H1 (cell line): ENCODE measurements around the gene CSNK1D. TPM values are rescaled to one million over a fixed set of nuclear protein-coding genes. Genes with fewer than 3 reads are reported as not detected.
A peak's percentile ranks its signal among the peaks of the same experiment; 100 is the strongest.

ENCODE experiments used
- CTCF ChIA-PET: fragments of 300-600 bp; sonication (Branson Sonifier 250); formaldehyde crosslinking; loops from one replicate; lab custom pipeline; 2021; ENCODE audit not compliant: partially characterized antibody; lab: Charles Lee
- POLR2A ChIA-PET: fragments of 300-600 bp; sonication (Branson Sonifier 250); formaldehyde crosslinking; loops from one replicate; lab custom pipeline; 2021; ENCODE audit warnings: inconsistent platforms; ENCODE audit not compliant: partially characterized antibody; lab: Charles Lee
- DNase-seq, 2 experiments: peaks; one replicate each; pipeline versions ENCODE4 v3.0.0 to v3.0.0-alpha.2; 2010 to 2022; ENCODE audit warnings: low spot score in 2 of 2, low read depth in 1 of 2, mixed read lengths in 1 of 2
- FAIRE-seq: peaks from 2 replicates; lab custom pipeline; 2011; peaks lifted over from hg19 to GRCh38; lab: Jason Lieb, UNC
- H2AFZ ChIP-seq: 2 replicates; pipeline ENCODE4 v1.8.1; 2012; ENCODE audit warnings: low read length, inconsistent platforms
- H2AK5ac ChIP-seq: 2 replicates; pipeline ENCODE4 v1.6.1; 2013; ENCODE audit warnings: low read depth, low read length
- H2BK120ac ChIP-seq: replicated peaks from 2 replicates; pipeline ENCODE3; 2013; ENCODE audit warnings: low read depth, low read length, inconsistent platforms
- H2BK12ac ChIP-seq: 2 replicates; pipeline ENCODE4 v1.6.1; 2013; ENCODE audit warnings: low read depth, low read length
- H2BK15ac ChIP-seq: 2 replicates; pipeline ENCODE4 v1.6.1; 2013; ENCODE audit warnings: low read length
- H2BK20ac ChIP-seq: 2 replicates; pipeline ENCODE4 v1.6.1; 2013; ENCODE audit warnings: low read length
- H2BK5ac ChIP-seq: 2 replicates; pipeline ENCODE4 v1.6.1; 2013; ENCODE audit warnings: low read depth, low read length
- H3K14ac ChIP-seq: 2 replicates; pipeline ENCODE4 v1.6.1; 2013; ENCODE audit warnings: inconsistent platforms; ENCODE audit not compliant: insufficient read length
- H3K18ac ChIP-seq: 2 replicates; pipeline ENCODE4 v1.6.1; 2013; ENCODE audit warnings: low read length; ENCODE audit errors: extremely low read depth
- H3K23ac ChIP-seq: 2 replicates; pipeline ENCODE4 v1.6.1; 2013; ENCODE audit warnings: inconsistent platforms; ENCODE audit not compliant: insufficient read length
- H3K23me2 ChIP-seq: 2 replicates; pipeline ENCODE4 v1.6.1; 2013; ENCODE audit warnings: low read depth, low read length
- H3K27ac ChIP-seq: 2 replicates; pipeline ENCODE4 v1.6.1; 2011; ENCODE audit warnings: low read depth, low read length, inconsistent platforms
- H3K27me3 ChIP-seq, 4 experiments: replicated peaks in 1 of 4; 1 replicate in 1 of 4; 2 replicates in 3 of 4; pipeline versions ENCODE4 v1.6.1 to v1.8.1; 2011 to 2013; ENCODE audit warnings: low read length in 3 of 4, mild to moderate bottlenecking in 3 of 4, inconsistent platforms in 2 of 4, mixed read lengths in 2 of 4, moderate library complexity in 1 of 4; ENCODE audit not compliant: control insufficient read depth in 3 of 4, insufficient read depth in 3 of 4; ENCODE audit errors: extremely low read depth in 1 of 4
- H3K36me3 ChIP-seq, 4 experiments: 2 replicates each; pipeline versions ENCODE4 v1.6.1 to v1.8.1; 2011 to 2013; ENCODE audit warnings: mild to moderate bottlenecking in 4 of 4, low read length in 3 of 4, moderate library complexity in 2 of 4, control low read depth in 1 of 4, inconsistent platforms in 1 of 4; ENCODE audit not compliant: insufficient read depth in 4 of 4, control insufficient read depth in 2 of 4
- H3K4ac ChIP-seq: replicated peaks from 2 replicates; pipeline ENCODE3; 2013; ENCODE audit warnings: low read length, low read depth, mixed read lengths, inconsistent platforms; ENCODE audit not compliant: insufficient read length
- H3K4me1 ChIP-seq, 4 experiments: replicated peaks in 1 of 4; 1 replicate in 1 of 4; 2 replicates in 3 of 4; pipeline versions ENCODE4 v1.6.1 to v1.8.1; 2011 to 2013; ENCODE audit warnings: low read length in 3 of 4, inconsistent platforms in 2 of 4, mixed read lengths in 1 of 4; ENCODE audit not compliant: insufficient read depth in 4 of 4, control insufficient read depth in 3 of 4
- H3K4me2 ChIP-seq, 2 experiments: 2 replicates each; pipeline versions ENCODE4 v1.6.1 to v1.8.1; 2011 to 2013; ENCODE audit warnings: low read depth in 2 of 2, low read length in 2 of 2, control low read depth in 1 of 2, inconsistent platforms in 1 of 2, mild to moderate bottlenecking in 1 of 2; ENCODE audit not compliant: insufficient read depth in 1 of 2
- H3K4me3 ChIP-seq, 4 experiments: fragments of 200-600, 300-600 bp in 1 of 4; sonication (generic), shearing (Covaris generic), sonication (Bioruptor Twin) in 1 of 4; 2 replicates each; pipeline versions ENCODE4 v1.5.1 to v1.8.1; 2011 to 2016; ENCODE audit warnings: low read length in 4 of 4, low read depth in 3 of 4, control low read depth in 2 of 4, inconsistent platforms in 2 of 4, mild to moderate bottlenecking in 2 of 4, mixed read lengths in 1 of 4, moderate library complexity in 1 of 4; ENCODE audit not compliant: insufficient read depth in 2 of 4; ENCODE audit errors: extremely low read depth in 1 of 4
- H3K56ac ChIP-seq: replicated peaks from 2 replicates; pipeline ENCODE3; 2013; ENCODE audit warnings: low read depth, mild to moderate bottlenecking, mixed read lengths, low read length, inconsistent platforms; ENCODE audit not compliant: insufficient read length
- H3K79me1 ChIP-seq: 2 replicates; pipeline ENCODE4 v1.6.1; 2013; ENCODE audit warnings: low read depth, low read length, control low read depth
- H3K79me2 ChIP-seq, 2 experiments: 2 replicates each; pipeline versions ENCODE4 v1.6.1 to v1.8.1; 2012 to 2013; ENCODE audit warnings: low read length in 2 of 2, mild to moderate bottlenecking in 2 of 2, inconsistent platforms in 1 of 2; ENCODE audit not compliant: insufficient read depth in 2 of 2, control insufficient read depth in 1 of 2
- H3K9ac ChIP-seq, 4 experiments: replicated peaks in 1 of 4; 1 replicate in 1 of 4; 2 replicates in 3 of 4; pipeline versions ENCODE4 v1.6.1 to v1.8.1; 2011 to 2013; ENCODE audit warnings: low read depth in 3 of 4, low read length in 3 of 4, control low read depth in 2 of 4, mild to moderate bottlenecking in 2 of 4, moderate library complexity in 2 of 4, inconsistent platforms in 1 of 4; ENCODE audit errors: extremely low read depth in 1 of 4
- H3K9me3 ChIP-seq, 2 experiments: 2 replicates each; pipeline versions ENCODE4 v1.6.1 to v1.8.1; 2012 to 2013; ENCODE audit warnings: mild to moderate bottlenecking in 2 of 2, moderate library complexity in 2 of 2, control low read depth in 1 of 2, inconsistent platforms in 1 of 2, low read depth in 1 of 2, low read length in 1 of 2, mixed read lengths in 1 of 2; ENCODE audit not compliant: insufficient read depth in 2 of 2
- H4K20me1 ChIP-seq, 2 experiments: replicated peaks in 1 of 2; 2 replicates each; pipeline versions ENCODE3 to v1.8.1; 2011 to 2013; ENCODE audit warnings: inconsistent platforms in 2 of 2, low read length in 2 of 2, mild to moderate bottlenecking in 1 of 2; ENCODE audit not compliant: insufficient read depth in 2 of 2, control insufficient read depth in 1 of 2
- H4K5ac ChIP-seq: 2 replicates; pipeline ENCODE4 v1.6.1; 2013; ENCODE audit warnings: low read length, low read depth, mixed read lengths, inconsistent platforms; ENCODE audit not compliant: insufficient read length
- H4K8ac ChIP-seq: 2 replicates; pipeline ENCODE4 v1.8.0; 2013; ENCODE audit warnings: mild to moderate bottlenecking, moderate library complexity, low read length, inconsistent platforms; ENCODE audit not compliant: insufficient read depth; ENCODE audit errors: extremely low read depth
- H4K91ac ChIP-seq: replicated peaks from 2 replicates; pipeline ENCODE3; 2013; ENCODE audit warnings: low read length, mixed read lengths, inconsistent platforms; ENCODE audit not compliant: insufficient read length
- CBX5 ChIP-seq: fragments of 300-800, 300-1000 bp; sonication (generic); IDR thresholded peaks from 2 replicates; pipeline ENCODE4 v1.7.1; 2016; ENCODE audit warnings: antibody characterized with exemption, low read length, low read depth
- CREB1 ChIP-seq: IDR thresholded peaks from 2 replicates; pipeline ENCODE4 v1.6.1; 2012; ENCODE audit warnings: inconsistent platforms
- CTCF ChIP-seq, 3 experiments: IDR thresholded peaks; 1 replicate in 2 of 3; 2 replicates in 1 of 3; pipeline versions ENCODE4 v1.5.1 to v1.6.1; 2011; ENCODE audit warnings: low read length in 3 of 3, mild to moderate bottlenecking in 3 of 3, inconsistent platforms in 2 of 3, low read depth in 1 of 3, moderate library complexity in 1 of 3; ENCODE audit not compliant: insufficient read depth in 1 of 3; ENCODE audit errors: control extremely low read depth in 1 of 3
- GABPA ChIP-seq: IDR thresholded peaks from 2 replicates; pipeline ENCODE4 v1.6.1; 2011; ENCODE audit warnings: mild to moderate bottlenecking, low read length, moderate library complexity, borderline replicate concordance; ENCODE audit not compliant: insufficient read depth
- MAFK ChIP-seq: IDR thresholded peaks from 2 replicates; pipeline ENCODE4 v1.6.1; 2012; ENCODE audit warnings: low read depth, mild to moderate bottlenecking, improper control_type of control experiment, low read length
- RAD21 ChIP-seq, 2 experiments: IDR thresholded peaks in 1 of 2; conservative IDR thresholded peaks in 1 of 2; 2 replicates each; pipeline ENCODE4 v1.6.1; 2011; ENCODE audit warnings: low read depth in 2 of 2, low read length in 2 of 2, improper control_type of control experiment in 1 of 2, inconsistent platforms in 1 of 2, mild to moderate bottlenecking in 1 of 2, moderate library complexity in 1 of 2
- WGBS, 2 experiments: shearing (Covaris generic) in 1 of 2; methylation state at CpG; one replicate each; pipeline versions ENCODE4 v1.1.6 to v1.1.7; 2013 to 2015; ENCODE audit warnings: low lambda C conversion rate in 2 of 2, mixed read lengths in 2 of 2, inconsistent platforms in 1 of 2, low coverage in 1 of 2, missing lambda C conversion rate in 1 of 2; ENCODE audit not compliant: insufficient replicate concordance in 2 of 2, insufficient coverage in 1 of 2, insufficient read length in 1 of 2; ENCODE audit errors: extremely low coverage in 1 of 2, missing lambda C conversion rate in 1 of 2; 5-methylcytosine and 5-hydroxymethylcytosine counted together
- polyA plus RNA-seq, 7 experiments: library from polyadenylated mRNA; depleted of rRNA in 3 of 7; stranded (reverse) in 5 of 7; unstranded in 2 of 7; fragments of >200 nt in 5 of 7; fragments of 200-250 nt in 2 of 7; gene quantifications; 1 replicate in 5 of 7; 2 replicates in 1 of 7; 4 replicates in 1 of 7; pipeline versions ENCODE4 v1.2.1 to v1.2.3, GENCODE V29; 2011 to 2013; ENCODE audit warnings: missing spikeins in 2 of 7, mixed read lengths in 2 of 7
- total RNA-seq: library from RNA; stranded (reverse); fragmentation: NEBNext Ultra II Directional; extraction: Animal tissue kit (Norgen Biotek cat#: 25700); gene quantifications from 2 replicates; pipeline ENCODE4 v1.2.1, GENCODE V29; 2021

CSNK1D gene
- total and polyA plus RNA-seq, 2 of the 8 experiments (the other 6 are each of a cell fraction or from before 2014, with no cell fraction given), result 73.5 to 103 TPM

GRCh38 chr17:82320956-82321927, 47.7 kb upstream of the CSNK1D start:
- H3K27me3 ChIP-seq, result no peaks in the 10 kb centered on the region; a peak in 2 of 7 replicates
- TF ChIP-seq MAFK (no peak), CTCF (IDR thresholded peaks at IDR 0.05; ENCODE audit: control extremely low read depth in 1 of 3, insufficient read depth in 1 of 3, low read depth in 1 of 3, low read length in 3 of 3) (peak; percentile 72 to 89 (median 75)), CREB1 (no peak), GABPA (peak; percentile 56; the same call in 1 of the 2 replicates), RAD21 (IDR thresholded peaks at IDR 0.05 in 1 of 2, conservative IDR thresholded peaks at IDR 0.05 in 1 of 2; ENCODE audit: low read depth in 2 of 2, low read length in 2 of 2) (peak; percentile 65 to 80), CBX5 (no peak)

More at GRCh38 chr17:82320956-82321927, 47.7 kb upstream of the CSNK1D start:
- Histone ChIP-seq H4K8ac (peak overlapping the region; percentile 71), H3K9me3 (peaks cover 0 to 14% of the 10 kb centered on the region in 2 experiments; a peak in 1 of 4 replicates), H2AK5ac (no peak overlapping the region), H3K4me2 (peak overlapping the region in 1 of 2 experiments; percentile 32; a peak in 1 of 4 replicates), H4K20me1 (peaks cover 0 to 14% of the 10 kb centered on the region in 2 experiments), H3K4me1 (no peaks in the 10 kb centered on the region; a peak in 4 of 7 replicates), H3K27ac (no peak overlapping the region), H3K23me2 (no peaks in the 10 kb centered on the region; the same call in 1 of the 2 replicates), H3K79me1 (no peaks in the 10 kb centered on the region), H3K79me2 (no peaks in the 10 kb centered on the region), H2BK15ac (0 out of 2 replicates have a peak overlapping the region, but pooled peaks have one; percentile 16), H2BK5ac (no peak overlapping the region), H2BK12ac (no peak overlapping the region), H4K91ac (no peak overlapping the region), H3K56ac (no peak overlapping the region), H3K4me3 (0 out of 8 replicates have a peak overlapping the region, but pooled peaks of 1 of the 4 experiments have one; percentile 27), H3K14ac (no peak overlapping the region), H2BK120ac (no peak overlapping the region), H3K23ac (no peak overlapping the region), H2BK20ac (no peak overlapping the region; the same call in 1 of the 2 replicates), H3K9ac (no peak overlapping the region), H3K4ac (no peak overlapping the region), H3K18ac (no peak overlapping the region), H3K36me3 (no peaks in the 10 kb centered on the region), H2AFZ (no peak overlapping the region), H4K5ac (no peak overlapping the region)
- ChIA-PET CTCF (interaction anchor here (0.6 to 4.7 kb wide), 19 partner anchors 9 to 207 kb away, joined by 3 to 32 read pairs (median 4); partner anchors contain the start of gene SECTM1), POLR2A (interaction anchor here (1.2 kb wide), 1 partner anchor 9 kb away, joined by 3 read pairs; no protein-coding TSS in a partner anchor)
- 71% methylated on average over 39 of the region's 65 CpGs; no CpG with 5 or more reads in 1 of the 2 experiments for WGBS, 2 experiments
- no peak for FAIRE-seq
- peak in 1 of 2 experiments; percentile 89 for DNase-seq
